ENCODE measurements around the gene HMX1. TPM values are rescaled to one million over a fixed set of nuclear protein-coding genes. Genes with fewer than 3 reads are reported as not detected.

Gene HMX1
- total RNA-seq, 1 experiment from 2014 or later, result not detected

DNA sequence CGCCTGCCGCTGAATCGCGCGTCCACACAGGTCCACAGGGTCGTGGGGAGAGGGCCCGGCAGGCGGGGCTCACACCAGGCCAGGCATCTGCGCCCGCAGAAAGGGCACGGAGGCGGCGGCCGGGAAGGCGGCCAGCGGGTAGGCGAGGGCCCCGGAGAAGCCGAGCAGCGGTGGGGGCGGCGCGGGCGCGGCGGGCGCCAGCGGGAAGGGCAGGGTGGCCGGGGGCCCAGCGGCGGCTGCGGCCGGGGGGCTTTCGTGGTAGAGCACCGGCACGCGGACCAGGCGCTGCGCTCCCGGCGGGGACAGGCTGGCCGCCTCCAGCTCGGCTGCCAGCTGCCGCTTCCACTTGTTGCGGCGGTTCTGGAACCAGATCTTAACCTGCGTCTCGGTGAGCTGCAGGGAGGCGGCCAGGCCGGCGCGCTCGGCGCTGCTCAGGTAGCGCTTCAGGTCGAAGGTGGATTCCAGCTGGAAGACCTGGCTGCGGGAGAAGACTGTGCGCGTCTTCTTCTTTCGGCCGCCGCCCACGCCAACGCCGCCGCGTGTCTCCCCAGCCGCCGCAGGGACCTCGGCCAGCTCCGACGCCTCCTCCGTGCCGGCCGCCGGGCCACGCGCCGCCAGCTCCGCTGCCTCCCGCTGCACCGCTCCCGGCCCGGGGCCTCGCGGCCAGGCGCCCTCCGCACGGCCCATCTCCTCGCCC lies 3.9 kb downstream of the HMX1 start:
- intact Hi-C loops (cut with micrococcal nuclease), result no loop called here
- Histone ChIP-seq H3K9me3 (ENCODE audit: low read length) (no peaks in the 10 kb centered on the region), H2AFZ (ENCODE audit: low read length) (no peak overlapping the region), H3K4me1 (ENCODE audit: insufficient read depth, low read length) (no peaks in the 10 kb centered on the region), H3K27ac (ENCODE audit: low read length) (no peak overlapping the region), H3K4me3 (ENCODE audit: low read length) (no peak overlapping the region), H3K9me2 (replicated peaks; ENCODE audit: low read length) (no peaks in the 10 kb centered on the region), H3K4me2 (ENCODE audit: low read length) (no peak overlapping the region), H3K36me3 (ENCODE audit: low read depth, low read length) (no peaks in the 10 kb centered on the region), H3F3A (ENCODE audit: low read length, unreplicated experiment) (no peaks in the 10 kb centered on the region), H3K9ac (ENCODE audit: low read length) (no peak overlapping the region), H3K79me2 (ENCODE audit: low read length) (no peaks in the 10 kb centered on the region), H4K20me1 (ENCODE audit: low read length) (no peaks in the 10 kb centered on the region), H3K27me3 (ENCODE audit: low read length) (peaks cover 42% of the 10 kb centered on the region)
- ChIA-PET CTCF (no interaction called here), POLR2A (ENCODE audit: unreplicated experiment) (no interaction called here)
- TF ChIP-seq CTCF (conservative IDR thresholded peaks at IDR 0.05; ENCODE audit: low read depth, low read length) (no peak), EZH2 (IDR thresholded peaks at IDR 0.05; ENCODE audit: low read length, unreplicated experiment) (no peak), EZH2phosphoT487 (IDR thresholded peaks at IDR 0.05; ENCODE audit: borderline replicate concordance, low read length) (no peak)
- DNase-seq (no peak), ATAC-seq (no peak)
- no TSS peak for BruUV-seq (replicated peaks)

- no peak overlapping the region for H3K9ac ChIP-seq (ENCODE audit: low read length)
- no peaks in the 10 kb centered on the region for H3K79me2 ChIP-seq (ENCODE audit: low read length)
- peaks cover 50% of the 10 kb centered on the region for H3K27me3 ChIP-seq (ENCODE audit: low read length)
- ATAC-seq (no peak), DNase-seq (no peak)
- no peaks in the 10 kb centered on the region for H3K9me3 ChIP-seq (ENCODE audit: low read length)
- H3K4me2 ChIP-seq (ENCODE audit: low read length), result no peak overlapping the region
- ChIA-PET POLR2A (ENCODE audit: unreplicated experiment) (no interaction called here), CTCF (no interaction called here)
- H3K9me2 ChIP-seq (replicated peaks; ENCODE audit: low read length), result no peaks in the 10 kb centered on the region
- no peaks in the 10 kb centered on the region for H4K20me1 ChIP-seq (ENCODE audit: low read length)
- H2AFZ ChIP-seq (ENCODE audit: low read length), result no peak overlapping the region
- no peak overlapping the region for H3K4me3 ChIP-seq (ENCODE audit: low read length)
- intact Hi-C loops (cut with micrococcal nuclease), result no loop called here
- no TSS peak for BruUV-seq (replicated peaks)
- H3K27ac ChIP-seq (ENCODE audit: low read length), result no peak overlapping the region
- no peak for TF ChIP-seq CTCF (conservative IDR thresholded peaks at IDR 0.05; ENCODE audit: low read depth, low read length)
- no peak for TF ChIP-seq EZH2 (IDR thresholded peaks at IDR 0.05; ENCODE audit: low read length, unreplicated experiment)
- no peak for TF ChIP-seq EZH2phosphoT487 (IDR thresholded peaks at IDR 0.05; ENCODE audit: borderline replicate concordance, low read length)
- no peaks in the 10 kb centered on the region for H3F3A ChIP-seq (ENCODE audit: low read length, unreplicated experiment)
- H3K36me3 ChIP-seq (ENCODE audit: low read depth, low read length), result no peaks in the 10 kb centered on the region
- H3K4me1 ChIP-seq (ENCODE audit: insufficient read depth, low read length), result no peaks in the 10 kb centered on the region
These were observed 4.6 kb downstream of the HMX1 start for GRCh38 chr4:8866828-8867623.

DNA sequence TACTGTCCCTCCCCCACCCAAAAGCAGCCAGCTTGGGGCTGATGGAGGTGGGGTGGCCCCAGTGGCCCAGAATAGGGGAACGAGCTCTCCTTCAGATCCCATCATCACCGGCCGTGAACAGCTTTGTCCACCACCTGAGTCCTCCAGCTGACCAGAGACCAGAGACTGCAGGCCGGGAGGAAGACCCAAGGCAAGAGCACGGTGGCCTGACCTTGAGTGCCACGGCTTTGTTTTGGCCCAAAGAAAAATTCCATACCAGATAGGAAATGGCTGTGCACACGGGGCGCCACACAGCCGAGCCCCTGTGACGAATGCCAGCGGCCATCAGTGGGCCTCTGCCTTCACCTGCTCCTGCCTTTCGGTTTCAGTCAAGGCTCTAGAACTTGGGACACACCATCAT lies 5.2 kb downstream of the HMX1 start:
- Histone ChIP-seq H3K4me3 (ENCODE audit: low read length) (no peak overlapping the region), H3K9me2 (replicated peaks; ENCODE audit: low read length) (no peaks in the 10 kb centered on the region), H3F3A (ENCODE audit: low read length, unreplicated experiment) (no peaks in the 10 kb centered on the region), H4K20me1 (ENCODE audit: low read length) (no peaks in the 10 kb centered on the region), H3K79me2 (ENCODE audit: low read length) (no peaks in the 10 kb centered on the region), H3K4me2 (ENCODE audit: low read length) (no peak overlapping the region), H3K4me1 (ENCODE audit: insufficient read depth, low read length) (no peaks in the 10 kb centered on the region), H2AFZ (ENCODE audit: low read length) (no peak overlapping the region), H3K36me3 (ENCODE audit: low read depth, low read length) (no peaks in the 10 kb centered on the region), H3K9ac (ENCODE audit: low read length) (no peak overlapping the region), H3K27me3 (ENCODE audit: low read length) (peaks cover 56% of the 10 kb centered on the region), H3K27ac (ENCODE audit: low read length) (no peak overlapping the region), H3K9me3 (ENCODE audit: low read length) (no peaks in the 10 kb centered on the region)
- ChIA-PET CTCF (no interaction called here), POLR2A (ENCODE audit: unreplicated experiment) (no interaction called here)
- DNase-seq, result no peak
- no peak for ATAC-seq
- intact Hi-C loops (cut with micrococcal nuclease), result no loop called here
- BruUV-seq (replicated peaks), result no TSS peak
- TF ChIP-seq CTCF (conservative IDR thresholded peaks at IDR 0.05; ENCODE audit: low read depth, low read length) (no peak), EZH2phosphoT487 (IDR thresholded peaks at IDR 0.05; ENCODE audit: borderline replicate concordance, low read length) (no peak), EZH2 (IDR thresholded peaks at IDR 0.05; ENCODE audit: low read length, unreplicated experiment) (no peak)
